ENCODE data around the gene PPFIBP2.

DNA sequence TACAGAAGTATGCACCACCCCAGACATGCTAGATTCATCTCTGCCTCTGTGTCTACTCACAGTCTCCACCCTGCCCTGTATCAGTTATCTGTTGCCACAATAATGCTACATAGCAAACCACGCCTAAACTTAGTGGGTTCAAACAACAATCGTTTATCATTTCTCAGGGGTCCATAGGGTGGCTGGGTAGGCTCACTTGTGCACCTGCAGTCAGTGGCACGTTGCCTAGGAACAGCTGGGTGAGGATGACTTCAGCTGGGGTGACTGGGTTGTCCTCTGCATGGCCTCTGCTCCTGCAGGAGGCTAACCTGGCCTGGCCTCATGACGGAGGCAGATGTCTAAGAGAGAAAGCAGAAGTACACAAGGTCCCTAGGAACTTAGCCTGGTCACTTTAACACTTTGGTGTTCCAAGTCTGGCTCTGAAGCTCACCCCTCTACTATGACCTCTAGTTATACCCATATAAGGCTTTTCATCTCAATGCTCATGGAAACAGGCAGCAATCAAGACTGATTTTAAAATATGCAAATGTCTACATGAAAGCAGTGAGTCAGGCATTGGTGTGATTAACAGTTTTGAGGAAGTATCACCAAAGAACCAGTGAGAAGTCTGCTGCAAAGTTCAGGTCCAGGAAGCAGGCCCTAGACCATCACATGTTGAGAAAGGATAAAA is 17.8 kb upstream of the PPFIBP2 start:
- TF ChIP-seq, protein P1, sequence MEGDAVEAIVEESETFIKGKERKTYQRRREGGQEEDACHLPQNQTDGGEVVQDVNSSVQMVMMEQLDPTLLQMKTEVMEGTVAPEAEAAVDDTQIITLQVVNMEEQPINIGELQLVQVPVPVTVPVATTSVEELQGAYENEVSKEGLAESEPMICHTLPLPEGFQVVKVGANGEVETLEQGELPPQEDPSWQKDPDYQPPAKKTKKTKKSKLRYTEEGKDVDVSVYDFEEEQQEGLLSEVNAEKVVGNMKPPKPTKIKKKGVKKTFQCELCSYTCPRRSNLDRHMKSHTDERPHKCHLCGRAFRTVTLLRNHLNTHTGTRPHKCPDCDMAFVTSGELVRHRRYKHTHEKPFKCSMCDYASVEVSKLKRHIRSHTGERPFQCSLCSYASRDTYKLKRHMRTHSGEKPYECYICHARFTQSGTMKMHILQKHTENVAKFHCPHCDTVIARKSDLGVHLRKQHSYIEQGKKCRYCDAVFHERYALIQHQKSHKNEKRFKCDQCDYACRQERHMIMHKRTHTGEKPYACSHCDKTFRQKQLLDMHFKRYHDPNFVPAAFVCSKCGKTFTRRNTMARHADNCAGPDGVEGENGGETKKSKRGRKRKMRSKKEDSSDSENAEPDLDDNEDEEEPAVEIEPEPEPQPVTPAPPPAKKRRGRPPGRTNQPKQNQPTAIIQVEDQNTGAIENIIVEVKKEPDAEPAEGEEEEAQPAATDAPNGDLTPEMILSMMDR (IDR thresholded peaks at IDR 0.05), result no peak
- TF ChIP-seq POLR2A (IDR thresholded peaks at IDR 0.05), result no peak

Data from thyroid gland (tissue), 4 donors.